WTC11 (cell line): Measurements from ENCODE around the gene GIT1. TPM values are rescaled to one million over a fixed set of nuclear protein-coding genes. Genes with fewer than 3 reads are reported as not detected.
A peak's percentile ranks its signal among the peaks of the same experiment; 100 is the strongest.

ENCODE experiments used
- AR ChIP-seq: fragments of 250-450 bp; sonication (Bioruptor Pico); IDR thresholded peaks from 2 replicates; pipeline ENCODE4 v1.9.0; 2021; ENCODE audit warnings: mild to moderate bottlenecking
- ARID4B ChIP-seq: sonication (generic); formaldehyde crosslinking; IDR thresholded peaks from 2 replicates; pipeline ENCODE4 v1.8.0; 2023; ENCODE audit warnings: missing genetic modification reagents, mild to moderate bottlenecking, borderline replicate concordance
- CREB1 ChIP-seq: sonication (generic); formaldehyde crosslinking; IDR thresholded peaks from 2 replicates; pipeline ENCODE4 v1.8.0; 2023; ENCODE audit warnings: mild to moderate bottlenecking, missing genetic modification reagents
- ELF4 ChIP-seq: sonication (generic); formaldehyde crosslinking; IDR thresholded peaks from 2 replicates; pipeline ENCODE4 v1.8.1; 2022; ENCODE audit warnings: low read depth, mild to moderate bottlenecking, moderate library complexity, missing genetic modification reagents
- ESRRA ChIP-seq: sonication (generic); formaldehyde crosslinking; IDR thresholded peaks from 2 replicates; pipeline ENCODE4 v1.8.1; 2022; ENCODE audit warnings: mild to moderate bottlenecking, missing genetic modification reagents, borderline replicate concordance
- HMGA2 ChIP-seq: fragments of 250-450 bp; sonication (Bioruptor Pico); IDR thresholded peaks from 2 replicates; pipeline ENCODE4 v1.4.0; 2021; ENCODE audit warnings: mild to moderate bottlenecking, moderate library complexity
- JAZF1 ChIP-seq: fragments of 250-450 bp; sonication (Bioruptor Pico); IDR thresholded peaks from 2 replicates; pipeline ENCODE4 v1.9.0; 2021; ENCODE audit warnings: moderate library complexity, mild to moderate bottlenecking, inconsistent platforms
- NFATC4 ChIP-seq: fragments of 250-450 bp; sonication (Bioruptor Pico); IDR thresholded peaks from 2 replicates; pipeline ENCODE4 v1.9.0; 2021; ENCODE audit warnings: mild to moderate bottlenecking
- RORB ChIP-seq: fragments of 250-450 bp; sonication (Bioruptor Pico); IDR thresholded peaks from 2 replicates; pipeline ENCODE4 v1.9.0; 2021; ENCODE audit warnings: mild to moderate bottlenecking
- ZNF396 ChIP-seq: fragments of 250-450 bp; sonication (Bioruptor Pico); IDR thresholded peaks from 2 replicates; pipeline ENCODE4 v1.8.0; 2021; ENCODE audit warnings: mild to moderate bottlenecking, moderate library complexity, borderline replicate concordance
- total RNA-seq: library from RNA; stranded (reverse); gene quantifications from 3 replicates; pipeline ENCODE4 v1.2.3, GENCODE V29; 2021
- TF ChIP-seq, protein P1 (sequence below): fragments of 250-450 bp; sonication (Bioruptor Pico); IDR thresholded peaks from 2 replicates; pipeline ENCODE4 v1.9.0; 2021; ENCODE audit warnings: moderate library complexity, mild to moderate bottlenecking, inconsistent platforms, borderline replicate concordance
- TF ChIP-seq, protein P2 (sequence below): sonication (generic); formaldehyde crosslinking; IDR thresholded peaks from 2 replicates; pipeline ENCODE4 v1.8.1; 2023; ENCODE audit warnings: mild to moderate bottlenecking, missing genetic modification reagents, moderate library complexity
- TF ChIP-seq, protein P3 (sequence below): sonication (generic); formaldehyde crosslinking; IDR thresholded peaks from 2 replicates; pipeline ENCODE4 v1.8.0; 2022; ENCODE audit warnings: missing genetic modification reagents
- TF ChIP-seq, protein P4 (sequence below): sonication (generic); formaldehyde crosslinking; IDR thresholded peaks from 2 replicates; pipeline ENCODE4 v1.8.1; 2022; ENCODE audit warnings: low read depth, mild to moderate bottlenecking, moderate library complexity, missing genetic modification reagents, borderline replicate concordance

The GIT1 gene
- total RNA-seq, 1 experiment from 2014 or later: 66.9 TPM

DNA sequence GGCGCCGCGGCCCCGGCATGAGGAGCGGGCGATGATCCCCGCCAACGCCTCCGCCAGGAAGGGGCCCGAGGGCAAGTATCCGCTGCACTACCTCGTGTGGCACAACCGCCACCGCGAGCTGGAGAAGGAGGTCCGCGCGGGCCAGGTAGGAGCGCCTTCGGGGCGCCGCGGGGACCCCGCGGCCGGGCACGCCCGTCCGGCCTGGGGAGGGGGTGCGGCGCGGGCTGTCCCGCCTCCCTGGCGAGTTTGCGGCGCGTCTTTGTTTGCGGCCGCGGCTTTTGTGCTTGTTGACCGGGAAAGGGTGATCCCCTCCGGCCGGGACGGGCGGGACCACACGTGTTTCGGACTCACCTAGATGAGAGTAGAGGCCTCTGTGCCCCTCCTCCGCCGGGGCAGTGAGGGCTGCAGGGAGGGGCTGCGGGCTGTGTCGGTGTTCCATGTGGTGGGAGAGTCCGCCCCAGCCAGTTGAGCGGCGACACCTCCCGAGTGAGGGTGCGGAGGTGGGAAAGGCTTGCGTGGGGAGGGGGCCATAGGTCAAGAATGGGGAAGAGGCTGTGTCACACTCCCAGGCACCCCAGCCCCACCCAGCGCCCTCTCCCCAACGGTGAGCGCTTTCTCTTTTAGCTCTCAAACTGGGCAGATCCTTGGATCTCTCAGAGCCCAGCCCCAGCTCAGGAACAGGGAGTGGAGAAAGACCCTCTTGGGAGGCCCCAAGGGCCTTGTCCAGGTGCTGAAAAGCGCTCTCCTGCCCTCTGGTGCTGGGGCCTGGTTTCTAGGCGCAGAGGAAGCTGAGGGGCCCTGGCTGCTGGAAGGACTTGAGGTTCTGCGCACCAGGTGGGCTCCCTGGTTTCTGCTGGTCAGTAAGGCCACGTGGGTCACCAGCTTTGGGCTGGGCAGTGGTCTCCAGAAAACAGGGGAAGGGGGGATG, 4.4 kb upstream of the GIT1 start (continued):
- TF ChIP-seq ESRRA (CRISPR knock-in tag): peak; percentile 89; the same call in 1 of the 2 replicates
- TF ChIP-seq ZNF396: no peak
- TF ChIP-seq, protein P1, sequence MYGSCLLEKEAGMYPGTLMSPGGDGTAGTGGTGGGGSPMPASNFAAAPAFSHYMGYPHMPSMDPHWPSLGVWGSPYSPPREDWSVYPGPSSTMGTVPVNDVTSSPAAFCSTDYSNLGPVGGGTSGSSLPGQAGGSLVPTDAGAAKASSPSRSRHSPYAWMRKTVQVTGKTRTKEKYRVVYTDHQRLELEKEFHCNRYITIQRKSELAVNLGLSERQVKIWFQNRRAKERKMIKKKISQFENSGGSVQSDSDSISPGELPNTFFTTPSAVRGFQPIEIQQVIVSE (CRISPR knock-in tag): no peak
- no peak for TF ChIP-seq NFATC4 (CRISPR knock-in tag)
- no peak for TF ChIP-seq RORB
- TF ChIP-seq ELF4 (CRISPR knock-in tag): no peak
- TF ChIP-seq JAZF1 (CRISPR knock-in tag): no peak
- TF ChIP-seq, protein P2, sequence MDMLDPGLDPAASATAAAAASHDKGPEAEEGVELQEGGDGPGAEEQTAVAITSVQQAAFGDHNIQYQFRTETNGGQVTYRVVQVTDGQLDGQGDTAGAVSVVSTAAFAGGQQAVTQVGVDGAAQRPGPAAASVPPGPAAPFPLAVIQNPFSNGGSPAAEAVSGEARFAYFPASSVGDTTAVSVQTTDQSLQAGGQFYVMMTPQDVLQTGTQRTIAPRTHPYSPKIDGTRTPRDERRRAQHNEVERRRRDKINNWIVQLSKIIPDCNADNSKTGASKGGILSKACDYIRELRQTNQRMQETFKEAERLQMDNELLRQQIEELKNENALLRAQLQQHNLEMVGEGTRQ (CRISPR knock-in tag): no peak; the same call in 1 of the 2 replicates
- TF ChIP-seq CREB1: peak; percentile 66
- TF ChIP-seq, protein P3, sequence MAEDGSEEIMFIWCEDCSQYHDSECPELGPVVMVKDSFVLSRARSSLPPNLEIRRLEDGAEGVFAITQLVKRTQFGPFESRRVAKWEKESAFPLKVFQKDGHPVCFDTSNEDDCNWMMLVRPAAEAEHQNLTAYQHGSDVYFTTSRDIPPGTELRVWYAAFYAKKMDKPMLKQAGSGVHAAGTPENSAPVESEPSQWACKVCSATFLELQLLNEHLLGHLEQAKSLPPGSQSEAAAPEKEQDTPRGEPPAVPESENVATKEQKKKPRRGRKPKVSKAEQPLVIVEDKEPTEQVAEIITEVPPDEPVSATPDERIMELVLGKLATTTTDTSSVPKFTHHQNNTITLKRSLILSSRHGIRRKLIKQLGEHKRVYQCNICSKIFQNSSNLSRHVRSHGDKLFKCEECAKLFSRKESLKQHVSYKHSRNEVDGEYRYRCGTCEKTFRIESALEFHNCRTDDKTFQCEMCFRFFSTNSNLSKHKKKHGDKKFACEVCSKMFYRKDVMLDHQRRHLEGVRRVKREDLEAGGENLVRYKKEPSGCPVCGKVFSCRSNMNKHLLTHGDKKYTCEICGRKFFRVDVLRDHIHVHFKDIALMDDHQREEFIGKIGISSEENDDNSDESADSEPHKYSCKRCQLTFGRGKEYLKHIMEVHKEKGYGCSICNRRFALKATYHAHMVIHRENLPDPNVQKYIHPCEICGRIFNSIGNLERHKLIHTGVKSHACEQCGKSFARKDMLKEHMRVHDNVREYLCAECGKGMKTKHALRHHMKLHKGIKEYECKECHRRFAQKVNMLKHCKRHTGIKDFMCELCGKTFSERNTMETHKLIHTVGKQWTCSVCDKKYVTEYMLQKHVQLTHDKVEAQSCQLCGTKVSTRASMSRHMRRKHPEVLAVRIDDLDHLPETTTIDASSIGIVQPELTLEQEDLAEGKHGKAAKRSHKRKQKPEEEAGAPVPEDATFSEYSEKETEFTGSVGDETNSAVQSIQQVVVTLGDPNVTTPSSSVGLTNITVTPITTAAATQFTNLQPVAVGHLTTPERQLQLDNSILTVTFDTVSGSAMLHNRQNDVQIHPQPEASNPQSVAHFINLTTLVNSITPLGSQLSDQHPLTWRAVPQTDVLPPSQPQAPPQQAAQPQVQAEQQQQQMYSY (CRISPR knock-in tag): peak; percentile 50; the same call in 1 of the 2 replicates
- TF ChIP-seq HMGA2 (CRISPR knock-in tag): no peak
- TF ChIP-seq ARID4B: peak; percentile 99
- TF ChIP-seq, protein P4, sequence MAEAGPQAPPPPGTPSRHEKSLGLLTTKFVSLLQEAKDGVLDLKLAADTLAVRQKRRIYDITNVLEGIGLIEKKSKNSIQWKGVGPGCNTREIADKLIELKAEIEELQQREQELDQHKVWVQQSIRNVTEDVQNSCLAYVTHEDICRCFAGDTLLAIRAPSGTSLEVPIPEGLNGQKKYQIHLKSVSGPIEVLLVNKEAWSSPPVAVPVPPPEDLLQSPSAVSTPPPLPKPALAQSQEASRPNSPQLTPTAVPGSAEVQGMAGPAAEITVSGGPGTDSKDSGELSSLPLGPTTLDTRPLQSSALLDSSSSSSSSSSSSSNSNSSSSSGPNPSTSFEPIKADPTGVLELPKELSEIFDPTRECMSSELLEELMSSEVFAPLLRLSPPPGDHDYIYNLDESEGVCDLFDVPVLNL (CRISPR knock-in tag): 0 out of 2 replicates have a peak, but pooled peaks have one; percentile 58
- TF ChIP-seq AR: no peak
- TF ChIP-seq, all 79 proteins: peak for 35
